Vagina (tissue), 2 donors: ENCODE data around the gene LIMCH1.

Experiments
- CTCF ChIP-seq, 3 experiments: fragments of 450-650 bp in 2 of 3; fragments of 200-600 bp in 1 of 3; sonication (generic) in 1 of 3; IDR thresholded peaks; one replicate each; pipeline ENCODE4 v1.5.1; 2017 to 2019; ENCODE audit warnings: antibody characterized with exemption in 3 of 3, mild to moderate bottlenecking in 2 of 3, moderate library complexity in 2 of 3
- POLR2A ChIP-seq, 2 donors: fragments of 450-650 bp; IDR thresholded peaks; one replicate each; pipeline ENCODE4 v1.6.1; 2017; ENCODE audit warnings: antibody characterized with exemption in 2 of 2, mild to moderate bottlenecking in 2 of 2, moderate library complexity in 2 of 2
- POLR2AphosphoS5 ChIP-seq, 2 donors: sonication (generic); formaldehyde crosslinking; IDR thresholded peaks; one replicate each; pipeline ENCODE4 v1.9.0; 2017; ENCODE audit warnings: antibody characterized with exemption in 2 of 2, mild to moderate bottlenecking in 2 of 2, low read depth in 1 of 2; ENCODE audit not compliant: insufficient read depth in 1 of 2

DNA sequence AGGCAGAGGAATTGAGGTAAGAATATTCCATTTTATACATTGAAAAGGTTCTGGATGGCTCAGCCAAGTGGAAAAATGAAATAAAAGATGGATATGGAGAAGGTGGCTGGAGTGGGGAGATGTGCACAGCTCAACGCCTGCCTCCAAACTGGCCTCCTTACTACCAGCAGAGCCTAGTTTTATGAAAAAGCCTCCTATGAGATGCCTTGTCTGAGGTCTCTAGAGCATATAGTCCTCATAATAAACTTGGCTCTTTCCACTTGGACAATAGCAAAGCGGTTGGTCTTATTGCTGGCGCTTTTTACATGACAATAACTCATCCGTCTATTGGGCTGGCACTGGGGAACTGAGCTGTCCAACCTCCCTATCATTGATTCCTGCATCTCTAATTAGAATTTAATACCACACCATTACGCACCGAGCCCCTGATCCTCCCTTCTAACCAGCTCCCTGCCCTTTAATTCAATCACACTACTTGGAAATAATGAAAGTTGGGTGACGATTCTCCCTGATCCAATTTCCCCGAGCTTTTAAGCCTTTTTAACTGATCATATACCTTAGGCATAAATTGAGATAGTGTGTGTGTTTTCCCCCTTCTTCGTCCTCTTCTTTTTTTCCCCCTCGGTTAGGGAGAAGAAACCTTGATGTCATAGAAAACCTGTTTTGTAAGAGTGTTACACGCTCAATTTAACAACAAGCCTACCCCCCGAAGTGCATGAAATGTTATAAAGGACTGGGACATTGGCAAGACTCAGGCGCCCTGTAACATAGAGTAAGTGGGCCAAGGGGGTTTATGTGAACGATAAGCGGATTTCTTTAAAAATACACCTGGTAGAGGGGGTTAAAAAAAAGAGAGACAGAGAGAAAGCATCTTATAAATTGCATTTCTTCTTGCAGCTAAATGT lies 210.9 kb downstream of the LIMCH1 start, which contains the start of gene PHOX2B:
- TF ChIP-seq POLR2AphosphoS5 (IDR thresholded peaks at IDR 0.05; ENCODE audit: insufficient read depth in 1 of 2, low read depth in 1 of 2): no peak
- TF ChIP-seq CTCF (IDR thresholded peaks at IDR 0.05): no peak
- no peak for TF ChIP-seq POLR2A (IDR thresholded peaks at IDR 0.05)
